Measurements from ENCODE around the gene GPC3. TPM values are rescaled to one million over a fixed set of nuclear protein-coding genes. Genes with fewer than 3 reads are reported as not detected.
"Not testable (repeated sequence)": the region's sequence is repeated elsewhere in the genome, so short reads cannot be mapped to it uniquely, and the experiment has no call there.

Gene GPC3
- total RNA-seq, 2 donors from 2014 or later: 2.6 to 2.9 TPM

GRCh38 chrX:134000260-134001245, 15.2 kb upstream of the GPC3 start:
- no peak for DNase-seq
- no peak for ATAC-seq
- intact Hi-C loops (cut with DNase I, micrococcal nuclease): no loop called here

- ATAC-seq (no peak), DNase-seq (no peak)
- intact Hi-C loops (cut with DNase I, micrococcal nuclease): no loop called here
Measured at GRCh38 chrX:133999031-133999705, 13.8 kb upstream of the GPC3 start.

- intact Hi-C loops (cut with DNase I, micrococcal nuclease): no loop called here
- ATAC-seq (no peak), DNase-seq (no peak)
Measured at GRCh38 chrX:133995759-133996158, 10.4 kb upstream of the GPC3 start.

GRCh38 chrX:133994576-133994975, 9.2 kb upstream of the GPC3 start:
- DNase-seq: no peak
- peak; percentile 48 for ATAC-seq
- intact Hi-C loops (cut with DNase I, micrococcal nuclease): no loop called here

- DNase-seq (no peak), ATAC-seq (no peak)
- intact Hi-C loops (cut with DNase I, micrococcal nuclease): no loop called here
Measured at GRCh38 chrX:133992882-133993281, 7.5 kb upstream of the GPC3 start.

GRCh38 chrX:133991814-133992213, 6.4 kb upstream of the GPC3 start:
- no peak for DNase-seq
- intact Hi-C loops (cut with DNase I, micrococcal nuclease): no loop called here
- ATAC-seq: no peak

- intact Hi-C loops (cut with DNase I, micrococcal nuclease): not testable (repeated sequence)
Measured at GRCh38 chrX:133991057-133991456, 5.7 kb upstream of the GPC3 start.

GRCh38 chrX:133989993-133990392, 4.6 kb upstream of the GPC3 start:
- DNase-seq (no peak), ATAC-seq (no peak)
- intact Hi-C loops (cut with DNase I, micrococcal nuclease): no loop called here

More at GRCh38 chrX:133991057-133991456, 5.7 kb upstream of the GPC3 start:
- not testable (repeated sequence) for ATAC-seq, DNase-seq

GRCh38 chrX:133989490-133989889, 4.1 kb upstream of the GPC3 start:
- DNase-seq: no peak
- no peak for ATAC-seq
- intact Hi-C loops (cut with DNase I, micrococcal nuclease): no loop called here

- intact Hi-C loops (cut with DNase I, micrococcal nuclease): no loop called here
- DNase-seq (no peak), ATAC-seq (no peak)
Measured at GRCh38 chrX:133988010-133988409, 2.6 kb upstream of the GPC3 start.

GRCh38 chrX:133987188-133987587, 1.8 kb upstream of the GPC3 start:
- intact Hi-C loops (cut with DNase I, micrococcal nuclease): no loop called here
- ATAC-seq (no peak), DNase-seq (no peak)

- DNase-seq: no peak
- intact Hi-C loops (cut with DNase I, micrococcal nuclease): no loop called here
- ATAC-seq: no peak
Measured at GRCh38 chrX:133985967-133986683, 731 bp upstream of the GPC3 start.

- DNase-seq (no peak), ATAC-seq (no peak)
- intact Hi-C loops (cut with DNase I, micrococcal nuclease): no loop called here
Measured at GRCh38 chrX:133984857-133985163, 584 bp downstream of the GPC3 start.

GRCh38 chrX:133983974-133984845, 1.2 kb downstream of the GPC3 start:
- intact Hi-C loops (cut with DNase I, micrococcal nuclease): no loop called here
- ATAC-seq (no peak), DNase-seq (no peak)

- intact Hi-C loops (cut with DNase I, micrococcal nuclease): no loop called here
- DNase-seq: no peak
- ATAC-seq: no peak
Measured at GRCh38 chrX:133983256-133983973, 2.0 kb downstream of the GPC3 start.

GRCh38 chrX:133981924-133982323, 3.5 kb downstream of the GPC3 start:
- intact Hi-C loops (cut with DNase I, micrococcal nuclease): no loop called here
- no peak for DNase-seq
- ATAC-seq: no peak

GRCh38 chrX:133980832-133981588, 4.4 kb downstream of the GPC3 start:
- ATAC-seq (no peak), DNase-seq (no peak)
- intact Hi-C loops (cut with DNase I, micrococcal nuclease): no loop called here
